Vagina (tissue), 2 donors: ENCODE measurements around the gene FLYWCH1.

Experiments used
- CTCF ChIP-seq, 3 experiments: fragments of 450-650 bp in 2 of 3; fragments of 200-600 bp in 1 of 3; sonication (generic) in 1 of 3; IDR thresholded peaks; one replicate each; pipeline ENCODE4 v1.5.1; 2017 to 2019; ENCODE audit warnings: antibody characterized with exemption in 3 of 3, mild to moderate bottlenecking in 2 of 3, moderate library complexity in 2 of 3
- POLR2AphosphoS5 ChIP-seq, 2 donors: sonication (generic); formaldehyde crosslinking; IDR thresholded peaks; one replicate each; pipeline ENCODE4 v1.9.0; 2017; ENCODE audit warnings: antibody characterized with exemption in 2 of 2, mild to moderate bottlenecking in 2 of 2, low read depth in 1 of 2; ENCODE audit not compliant: insufficient read depth in 1 of 2

- TF ChIP-seq CTCF (IDR thresholded peaks at IDR 0.05), result peak; percentile 81 to 92 (median 92)
- TF ChIP-seq POLR2AphosphoS5 (IDR thresholded peaks at IDR 0.05; ENCODE audit: insufficient read depth in 1 of 2, low read depth in 1 of 2), result no peak
Measured at GRCh38 chr16:2983706-2984136, 72.0 kb downstream of the FLYWCH1 start.
